Kidney epithelial cell (primary cell): ENCODE data around the gene NFIA. TPM values are rescaled to one million over a fixed set of nuclear protein-coding genes. Genes with fewer than 3 reads are reported as not detected.

Experiments used
- DNase-seq: peaks from one replicate; pipeline ENCODE4 v3.0.0-alpha.2; 2010; ENCODE audit warnings: low read depth
- H3K27me3 ChIP-seq: 2 replicates; pipeline ENCODE4 v1.6.0; 2011; ENCODE audit warnings: low read length; ENCODE audit not compliant: control insufficient read depth, insufficient read depth
- H3K36me3 ChIP-seq: 2 replicates; pipeline ENCODE4 v1.5.1; 2011; ENCODE audit warnings: low read length; ENCODE audit not compliant: control insufficient read depth, insufficient read depth
- H3K4me3 ChIP-seq: 2 replicates; pipeline ENCODE4 v1.5.1; 2011; ENCODE audit warnings: low read depth, mild to moderate bottlenecking, control low read depth, low read length
- total RNA-seq: library from RNA; depleted of rRNA; stranded (reverse); fragments of >200 nt; gene quantifications from 2 replicates; pipeline ENCODE4 v1.2.3, GENCODE V29; 2015
- TF ChIP-seq, protein P1 (sequence below): IDR thresholded peaks from 2 replicates; pipeline ENCODE4 v1.5.1; 2011; ENCODE audit warnings: mild to moderate bottlenecking, moderate library complexity, low read length, control low read depth, inconsistent platforms; ENCODE audit not compliant: insufficient read depth, poor library complexity, severe bottlenecking

Gene NFIA
- total RNA-seq, 1 donor from 2014 or later = 3.5 TPM

DNA sequence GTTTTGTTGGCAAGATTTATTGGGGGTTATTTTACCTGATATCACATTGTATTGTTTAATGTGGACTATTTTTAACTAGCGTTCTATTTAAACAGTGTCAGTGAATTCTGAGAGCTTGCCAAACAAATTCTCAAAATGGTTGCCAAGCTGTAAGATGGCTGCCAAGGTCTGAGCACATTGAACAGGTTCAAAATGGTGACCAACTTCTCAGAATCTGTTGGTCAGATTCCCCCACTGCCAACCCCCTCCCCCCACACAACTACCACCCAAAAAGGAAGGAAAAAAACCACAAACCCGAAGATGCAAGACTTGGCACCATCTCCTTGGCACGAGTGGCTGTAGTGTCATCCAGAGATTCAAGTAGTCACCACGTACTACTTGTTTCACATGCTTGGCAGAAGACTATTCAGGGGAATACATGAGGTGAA, 159.1 kb downstream of the NFIA start:
- TF ChIP-seq, protein P1, sequence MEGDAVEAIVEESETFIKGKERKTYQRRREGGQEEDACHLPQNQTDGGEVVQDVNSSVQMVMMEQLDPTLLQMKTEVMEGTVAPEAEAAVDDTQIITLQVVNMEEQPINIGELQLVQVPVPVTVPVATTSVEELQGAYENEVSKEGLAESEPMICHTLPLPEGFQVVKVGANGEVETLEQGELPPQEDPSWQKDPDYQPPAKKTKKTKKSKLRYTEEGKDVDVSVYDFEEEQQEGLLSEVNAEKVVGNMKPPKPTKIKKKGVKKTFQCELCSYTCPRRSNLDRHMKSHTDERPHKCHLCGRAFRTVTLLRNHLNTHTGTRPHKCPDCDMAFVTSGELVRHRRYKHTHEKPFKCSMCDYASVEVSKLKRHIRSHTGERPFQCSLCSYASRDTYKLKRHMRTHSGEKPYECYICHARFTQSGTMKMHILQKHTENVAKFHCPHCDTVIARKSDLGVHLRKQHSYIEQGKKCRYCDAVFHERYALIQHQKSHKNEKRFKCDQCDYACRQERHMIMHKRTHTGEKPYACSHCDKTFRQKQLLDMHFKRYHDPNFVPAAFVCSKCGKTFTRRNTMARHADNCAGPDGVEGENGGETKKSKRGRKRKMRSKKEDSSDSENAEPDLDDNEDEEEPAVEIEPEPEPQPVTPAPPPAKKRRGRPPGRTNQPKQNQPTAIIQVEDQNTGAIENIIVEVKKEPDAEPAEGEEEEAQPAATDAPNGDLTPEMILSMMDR = no peak
- Histone ChIP-seq H3K36me3 (no peaks in the 10 kb centered on the region), H3K27me3 (no peaks in the 10 kb centered on the region), H3K4me3 (no peak overlapping the region)
- no peak for DNase-seq

DNA sequence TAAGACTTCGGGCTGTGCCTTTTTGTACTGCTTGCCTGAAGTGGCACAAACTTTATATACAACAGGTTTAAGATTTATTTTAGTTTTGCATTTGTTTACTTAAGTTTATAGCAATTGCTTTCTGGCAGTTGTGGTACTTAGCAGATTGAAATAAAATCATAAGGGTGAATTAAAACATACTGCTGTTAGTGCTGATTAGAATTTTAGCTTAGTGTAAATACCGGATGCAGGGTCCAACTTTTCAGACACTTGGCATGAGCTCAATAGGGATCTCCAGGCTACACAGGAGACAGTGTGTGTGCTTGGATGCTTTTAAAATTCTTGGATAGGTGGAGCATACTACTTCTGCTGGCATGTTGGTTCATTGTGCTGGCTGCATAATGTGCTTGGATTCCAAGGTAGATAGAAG, 159.6 kb downstream of the NFIA start:
- no peak for DNase-seq
- TF ChIP-seq, protein P1 = no peak

DNA sequence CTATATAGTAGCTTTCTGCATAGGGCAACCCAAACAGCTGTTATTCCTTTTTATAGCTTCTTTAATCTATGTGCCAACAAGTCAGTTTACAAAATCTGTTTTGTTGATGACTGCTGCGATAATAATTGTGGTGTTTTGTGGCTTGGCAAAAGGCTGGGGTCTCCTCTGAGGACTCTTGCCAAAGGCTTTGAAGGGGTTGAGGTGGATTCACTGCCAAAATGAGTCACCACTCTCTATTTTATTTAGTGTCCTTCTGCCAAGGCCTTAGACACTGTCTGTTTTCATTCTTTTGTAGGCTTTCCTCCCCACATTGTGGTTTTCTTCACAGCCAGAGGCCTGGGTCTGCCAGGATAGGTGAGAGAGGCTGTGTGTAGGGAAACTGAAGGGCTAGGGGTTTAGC, 161.8 kb downstream of the NFIA start:
- no peaks in the 10 kb centered on the region for H3K27me3 ChIP-seq
- H3K4me3 ChIP-seq = no peak overlapping the region
- DNase-seq = no peak
- TF ChIP-seq, protein P1 = no peak
- no peaks in the 10 kb centered on the region for H3K36me3 ChIP-seq

More for the DNA sequence above, 159.6 kb downstream of the NFIA start:
- Histone ChIP-seq H3K36me3 (no peaks in the 10 kb centered on the region), H3K4me3 (no peak overlapping the region), H3K27me3 (no peaks in the 10 kb centered on the region)

GRCh38 chr1:61245696-61246400, 163.5 kb downstream of the NFIA start:
- DNase-seq = no peak
- H3K4me3 ChIP-seq = no peak overlapping the region
- no peaks in the 10 kb centered on the region for H3K27me3 ChIP-seq
- no peaks in the 10 kb centered on the region for H3K36me3 ChIP-seq
- TF ChIP-seq, protein P1 = no peak

- Histone ChIP-seq H3K27me3 (no peaks in the 10 kb centered on the region), H3K4me3 (no peak overlapping the region), H3K36me3 (no peaks in the 10 kb centered on the region)
- TF ChIP-seq, protein P1 = no peak
- DNase-seq = no peak
Measured at GRCh38 chr1:61247051-61247825, 164.9 kb downstream of the NFIA start.
